ENCODE measurements around the gene RPS27L. TPM values are rescaled to one million over a fixed set of nuclear protein-coding genes. Genes with fewer than 3 reads are reported as not detected.

RPS27L gene
- total RNA-seq, 1 experiment from 2014 or later = 133 TPM

- TF ChIP-seq SMAD4 (CRISPR knock-in tag; IDR thresholded peaks at IDR 0.05) = no peak
- no peak for TF ChIP-seq TEAD4 (CRISPR knock-in tag; IDR thresholded peaks at IDR 0.05)
- no peak for TF ChIP-seq AR (CRISPR knock-in tag; IDR thresholded peaks at IDR 0.05)
- no peak for TF ChIP-seq FOXP1 (CRISPR knock-in tag; IDR thresholded peaks at IDR 0.05; ENCODE audit: borderline replicate concordance)
- no peak for TF ChIP-seq NFYB (CRISPR knock-in tag; conservative IDR thresholded peaks at IDR 0.05; ENCODE audit: low read depth)
- no peak for TF ChIP-seq MYBL2 (CRISPR knock-in tag; IDR thresholded peaks at IDR 0.05)
- no peak for TF ChIP-seq CREM (CRISPR knock-in tag; IDR thresholded peaks at IDR 0.05)
- no peak for TF ChIP-seq FOXK1 (CRISPR knock-in tag; IDR thresholded peaks at IDR 0.05)
- ATAC-seq (peak; percentile 63), DNase-seq (ENCODE audit: low spot score) (no peak)
- Mint-ChIP-seq H3K9me3 (no peaks in the 10 kb centered on the region), H3K4me1 (peaks cover 7% of the 10 kb centered on the region), H3K27ac (no peak overlapping the region), H3K27me3 (ENCODE audit: low read depth) (no peaks in the 10 kb centered on the region; the same call in 1 of the 2 replicates), H3K36me3 (no peaks in the 10 kb centered on the region), H3K4me3 (no peak overlapping the region)
- ChIA-PET CTCF (no interaction called here), POLR2A (no interaction called here)
Measured at GRCh38 chr15:63178034-63178433, 20.8 kb upstream of the RPS27L start.

- no peak overlapping the region for H3K4me3 Mint-ChIP-seq
- CTCF ChIA-PET = no interaction called here
- H3K36me3 Mint-ChIP-seq = no peaks in the 10 kb centered on the region
- ATAC-seq (no peak), DNase-seq (ENCODE audit: low spot score) (no peak)
- H3K9me3 Mint-ChIP-seq = no peaks in the 10 kb centered on the region
- peaks cover 15% of the 10 kb centered on the region for H3K4me1 Mint-ChIP-seq
- no peaks in the 10 kb centered on the region for H3K27me3 Mint-ChIP-seq (ENCODE audit: low read depth)
- no peak overlapping the region for H3K27ac Mint-ChIP-seq
- POLR2A ChIA-PET = no interaction called here
- TF ChIP-seq SP1 (CRISPR knock-in tag; conservative IDR thresholded peaks at IDR 0.05) (no peak), ZNF671 (CRISPR knock-in tag; IDR thresholded peaks at IDR 0.05) (no peak), NFATC4 (CRISPR knock-in tag; IDR thresholded peaks at IDR 0.05) (no peak), FOXK1 (CRISPR knock-in tag; IDR thresholded peaks at IDR 0.05) (no peak), USF1 (CRISPR knock-in tag; IDR thresholded peaks at IDR 0.05) (no peak), MLX (CRISPR knock-in tag; IDR thresholded peaks at IDR 0.05) (no peak), EMX1 (CRISPR knock-in tag; IDR thresholded peaks at IDR 0.05) (no peak), ZBTB43 (CRISPR knock-in tag; IDR thresholded peaks at IDR 0.05) (no peak), E2F1 (CRISPR knock-in tag; IDR thresholded peaks at IDR 0.05) (no peak), AFF4 (CRISPR knock-in tag; IDR thresholded peaks at IDR 0.05; ENCODE audit: borderline replicate concordance) (no peak), GRHL2 (CRISPR knock-in tag; IDR thresholded peaks at IDR 0.05; ENCODE audit: insufficient replicate concordance, severe bottlenecking) (no peak), ATF6 (CRISPR knock-in tag; IDR thresholded peaks at IDR 0.05) (no peak), PREB (CRISPR knock-in tag; IDR thresholded peaks at IDR 0.05; ENCODE audit: borderline replicate concordance) (no peak), ELF4 (CRISPR knock-in tag; IDR thresholded peaks at IDR 0.05; ENCODE audit: low read depth) (no peak), SMAD3 (CRISPR knock-in tag; IDR thresholded peaks at IDR 0.05; ENCODE audit: borderline replicate concordance) (no peak), ZNF396 (CRISPR knock-in tag; IDR thresholded peaks at IDR 0.05; ENCODE audit: borderline replicate concordance) (no peak)
Measured at GRCh38 chr15:63176302-63176701, 19.0 kb upstream of the RPS27L start.
